A673 (cell line): ENCODE results near the gene DIPK1A. TPM values are rescaled to one million over a fixed set of nuclear protein-coding genes. Genes with fewer than 3 reads are reported as not detected.

ENCODE experiments used
- BruUV-seq: library from RNA; stranded (reverse); fragments of 400-500 nt; replicated peaks from 2 replicates; lab custom pipeline; 2021; lab: Mats Ljungman, UMichigan
- CTCF ChIA-PET: fragments of 300-600 bp; sonication (Branson Sonifier 250); formaldehyde crosslinking; loops from one replicate; lab custom pipeline; 2022; ENCODE audit warnings: antibody characterized with exemption; lab: Charles Lee
- POLR2A ChIA-PET: fragments of 300-600 bp; sonication (Branson Sonifier 250); formaldehyde crosslinking; loops from one replicate; lab custom pipeline; 2022; ENCODE audit warnings: antibody characterized with exemption; ENCODE audit not compliant: low non-redundant PET; lab: Charles Lee
- DNase-seq: peaks from one replicate; pipeline ENCODE4 v3.0.0-alpha.2; 2015; ENCODE audit warnings: low spot score
- H3K27ac ChIP-seq: fragments of 200-600 bp; sonication (generic); 2 replicates; pipeline ENCODE4 v1.5.1; 2016; ENCODE audit warnings: mixed run types, low read depth, mild to moderate bottlenecking, mixed read lengths, antibody characterized with exemption, low read length; ENCODE audit not compliant: poor library complexity, severe bottlenecking
- H3K27me3 ChIP-seq: fragments of 200-600 bp; sonication (generic); replicated peaks from 2 replicates; pipeline ENCODE4 v1.6.1; 2017; ENCODE audit warnings: mixed run types, low read depth, mild to moderate bottlenecking, mixed read lengths, antibody characterized with exemption, low read length; ENCODE audit not compliant: insufficient read depth, poor library complexity
- H3K36me3 ChIP-seq: fragments of 200-600 bp; sonication (generic); 2 replicates; pipeline ENCODE4 v1.6.1; 2016; ENCODE audit warnings: mixed run types, mild to moderate bottlenecking, mixed read lengths, antibody characterized with exemption, low read length; ENCODE audit not compliant: insufficient read depth, poor library complexity, severe bottlenecking
- H3K4me1 ChIP-seq: fragments of 200-600 bp; sonication (generic); 2 replicates; pipeline ENCODE4 v1.6.1; 2017; ENCODE audit warnings: mixed run types, mild to moderate bottlenecking, mixed read lengths, antibody characterized with exemption, low read length; ENCODE audit not compliant: insufficient read depth, poor library complexity, severe bottlenecking
- H3K4me3 ChIP-seq: fragments of 200-600 bp; sonication (generic); 2 replicates; pipeline ENCODE4 v1.5.1; 2016; ENCODE audit warnings: low read depth, mixed run types, mild to moderate bottlenecking, mixed read lengths, low read length; ENCODE audit not compliant: poor library complexity, severe bottlenecking
- H3K9me3 ChIP-seq: fragments of 200-600 bp; sonication (generic); 2 replicates; pipeline ENCODE4 v1.6.1; 2016; ENCODE audit warnings: mixed run types, low read depth, mild to moderate bottlenecking, mixed read lengths, antibody characterized with exemption, low read length; ENCODE audit not compliant: poor library complexity, severe bottlenecking
- EZH2 ChIP-seq: fragments of 200-600 bp; sonication (generic); IDR thresholded peaks from 2 replicates; pipeline ENCODE4 v1.6.1; 2017; ENCODE audit warnings: borderline replicate concordance, low read depth, mild to moderate bottlenecking, mixed read lengths, antibody characterized with exemption, low read length; ENCODE audit not compliant: poor library complexity, severe bottlenecking
- intact Hi-C: fragments of 100-400 bp; cut with micrococcal nuclease; formaldehyde crosslinking; loops from one replicate; pipeline ENCODE4 v1.10.0; 2022; ENCODE audit not compliant: unreplicated experiment
- total RNA-seq: library from RNA; stranded (reverse); gene quantifications from 2 replicates; pipeline ENCODE4 v1.2.3, GENCODE V29; 2021
- TF ChIP-seq, protein P1 (sequence below): fragments of 300-800, 200-600 bp; sonication (generic); conservative IDR thresholded peaks from 2 replicates; pipeline ENCODE4 v1.5.1; 2017; ENCODE audit warnings: low read depth, mild to moderate bottlenecking, antibody characterized with exemption, low read length, moderate library complexity, mixed read lengths

Gene DIPK1A
- total RNA-seq, 1 experiment from 2014 or later, result 10.9 TPM

GRCh38 chr1:92927870-92928269 is 33.4 kb downstream of the DIPK1A start:
- ChIA-PET POLR2A (no interaction called here), CTCF (interaction anchor here (0.5 kb wide), 1 partner anchor 14 kb away, joined by 3 read pairs; no protein-coding TSS in a partner anchor)
- intact Hi-C loops, result no loop called here
- no peaks in the 10 kb centered on the region for H3K27me3 ChIP-seq
- DNase-seq, result no peak
- no peak overlapping the region for H3K4me3 ChIP-seq
- BruUV-seq, result no TSS peak
- no peaks in the 10 kb centered on the region for H3K9me3 ChIP-seq
- peaks cover 3% of the 10 kb centered on the region for H3K4me1 ChIP-seq
- TF ChIP-seq, protein P1, sequence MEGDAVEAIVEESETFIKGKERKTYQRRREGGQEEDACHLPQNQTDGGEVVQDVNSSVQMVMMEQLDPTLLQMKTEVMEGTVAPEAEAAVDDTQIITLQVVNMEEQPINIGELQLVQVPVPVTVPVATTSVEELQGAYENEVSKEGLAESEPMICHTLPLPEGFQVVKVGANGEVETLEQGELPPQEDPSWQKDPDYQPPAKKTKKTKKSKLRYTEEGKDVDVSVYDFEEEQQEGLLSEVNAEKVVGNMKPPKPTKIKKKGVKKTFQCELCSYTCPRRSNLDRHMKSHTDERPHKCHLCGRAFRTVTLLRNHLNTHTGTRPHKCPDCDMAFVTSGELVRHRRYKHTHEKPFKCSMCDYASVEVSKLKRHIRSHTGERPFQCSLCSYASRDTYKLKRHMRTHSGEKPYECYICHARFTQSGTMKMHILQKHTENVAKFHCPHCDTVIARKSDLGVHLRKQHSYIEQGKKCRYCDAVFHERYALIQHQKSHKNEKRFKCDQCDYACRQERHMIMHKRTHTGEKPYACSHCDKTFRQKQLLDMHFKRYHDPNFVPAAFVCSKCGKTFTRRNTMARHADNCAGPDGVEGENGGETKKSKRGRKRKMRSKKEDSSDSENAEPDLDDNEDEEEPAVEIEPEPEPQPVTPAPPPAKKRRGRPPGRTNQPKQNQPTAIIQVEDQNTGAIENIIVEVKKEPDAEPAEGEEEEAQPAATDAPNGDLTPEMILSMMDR, result peak; percentile 33; the same call in 1 of the 2 replicates
- TF ChIP-seq EZH2, result no peak
- no peak overlapping the region for H3K27ac ChIP-seq
- no peaks in the 10 kb centered on the region for H3K36me3 ChIP-seq

- no peaks in the 10 kb centered on the region for H3K36me3 ChIP-seq
- DNase-seq, result no peak
- no peak overlapping the region for H3K27ac ChIP-seq
- TF ChIP-seq EZH2, result no peak
- TF ChIP-seq, protein P1, result no peak
- no TSS peak for BruUV-seq
- CTCF ChIA-PET, result no interaction called here
- H3K27me3 ChIP-seq, result no peaks in the 10 kb centered on the region
- no peaks in the 10 kb centered on the region for H3K9me3 ChIP-seq
- POLR2A ChIA-PET, result no interaction called here
- H3K4me1 ChIP-seq, result peaks cover 6% of the 10 kb centered on the region
- H3K4me3 ChIP-seq, result no peak overlapping the region
- intact Hi-C loops, result no loop called here
These were observed 34.4 kb downstream of the DIPK1A start for GRCh38 chr1:92926873-92927272.

- no peaks in the 10 kb centered on the region for H3K36me3 ChIP-seq
- TF ChIP-seq EZH2, result no peak
- TF ChIP-seq, protein P1, result no peak
- H3K4me1 ChIP-seq, result peaks cover 6% of the 10 kb centered on the region
- H3K27ac ChIP-seq, result no peak overlapping the region
- DNase-seq, result peak; percentile 45
- ChIA-PET CTCF (no interaction called here), POLR2A (no interaction called here)
- no peaks in the 10 kb centered on the region for H3K9me3 ChIP-seq
- intact Hi-C loops, result no loop called here
- H3K27me3 ChIP-seq, result no peaks in the 10 kb centered on the region
- no peak overlapping the region for H3K4me3 ChIP-seq
- BruUV-seq, result no TSS peak
These were observed 36.8 kb downstream of the DIPK1A start for GRCh38 chr1:92924501-92924900.
